AG09309 (cell line): ENCODE data around the gene INTS6.

ENCODE experiments used
- DNase-seq: peaks from one replicate; pipeline ENCODE4 v3.0.0-alpha.2; 2010; ENCODE audit warnings: low read depth
- H3K4me3 ChIP-seq: 2 replicates; pipeline ENCODE4 v1.5.1; 2011; ENCODE audit warnings: mild to moderate bottlenecking, low read depth, low read length, moderate library complexity; ENCODE audit not compliant: control insufficient read depth
- TF ChIP-seq, protein P1 (sequence below): IDR thresholded peaks from 2 replicates; pipeline ENCODE4 v1.5.1; 2011; ENCODE audit warnings: mild to moderate bottlenecking, low read depth, low read length, inconsistent platforms; ENCODE audit not compliant: insufficient read depth, control insufficient read depth; ENCODE audit errors: missing control alignments

Gene INTS6

DNA sequence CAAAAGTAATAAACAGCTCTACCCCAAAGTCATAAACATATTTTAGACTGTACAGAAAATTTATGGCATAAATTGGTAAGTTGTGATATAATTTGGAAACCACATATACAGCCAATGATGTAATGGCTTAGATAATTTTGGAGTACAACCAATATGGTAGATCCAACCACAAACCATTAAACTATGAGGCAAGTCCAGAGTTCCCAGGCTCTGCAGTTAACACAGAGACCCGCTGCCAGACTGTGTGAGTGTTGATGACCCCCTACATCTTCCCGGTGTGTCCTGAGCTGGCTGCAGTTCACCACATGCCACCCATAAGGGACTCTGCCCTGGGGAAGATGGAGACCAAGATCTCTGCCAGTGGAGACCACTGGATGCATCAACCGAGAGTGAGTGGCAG, 123.2 kb downstream of the INTS6 start:
- TF ChIP-seq, protein P1, sequence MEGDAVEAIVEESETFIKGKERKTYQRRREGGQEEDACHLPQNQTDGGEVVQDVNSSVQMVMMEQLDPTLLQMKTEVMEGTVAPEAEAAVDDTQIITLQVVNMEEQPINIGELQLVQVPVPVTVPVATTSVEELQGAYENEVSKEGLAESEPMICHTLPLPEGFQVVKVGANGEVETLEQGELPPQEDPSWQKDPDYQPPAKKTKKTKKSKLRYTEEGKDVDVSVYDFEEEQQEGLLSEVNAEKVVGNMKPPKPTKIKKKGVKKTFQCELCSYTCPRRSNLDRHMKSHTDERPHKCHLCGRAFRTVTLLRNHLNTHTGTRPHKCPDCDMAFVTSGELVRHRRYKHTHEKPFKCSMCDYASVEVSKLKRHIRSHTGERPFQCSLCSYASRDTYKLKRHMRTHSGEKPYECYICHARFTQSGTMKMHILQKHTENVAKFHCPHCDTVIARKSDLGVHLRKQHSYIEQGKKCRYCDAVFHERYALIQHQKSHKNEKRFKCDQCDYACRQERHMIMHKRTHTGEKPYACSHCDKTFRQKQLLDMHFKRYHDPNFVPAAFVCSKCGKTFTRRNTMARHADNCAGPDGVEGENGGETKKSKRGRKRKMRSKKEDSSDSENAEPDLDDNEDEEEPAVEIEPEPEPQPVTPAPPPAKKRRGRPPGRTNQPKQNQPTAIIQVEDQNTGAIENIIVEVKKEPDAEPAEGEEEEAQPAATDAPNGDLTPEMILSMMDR = no peak

DNA sequence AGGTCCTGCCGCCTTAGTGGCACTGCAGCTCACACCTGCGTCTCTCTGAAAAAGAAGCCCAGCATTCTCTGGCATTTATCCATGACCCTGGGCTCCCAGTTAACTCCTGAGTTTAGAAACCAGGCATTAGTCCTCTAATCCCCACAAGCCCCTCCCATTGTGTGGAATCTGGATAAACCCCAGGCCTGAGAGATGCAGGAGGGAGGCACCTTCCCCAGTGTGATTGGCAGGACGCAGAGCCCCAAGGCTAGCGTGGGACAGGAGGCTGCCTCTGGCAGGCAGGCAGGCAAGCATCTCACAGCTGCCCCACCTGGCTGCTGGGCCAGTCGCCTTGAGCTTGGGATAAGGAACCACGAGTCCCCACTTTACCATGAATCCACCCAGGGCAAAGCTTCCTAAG, 124.3 kb downstream of the INTS6 start:
- no peak overlapping the region for H3K4me3 ChIP-seq

More for the DNA sequence above, 123.2 kb downstream of the INTS6 start:
- DNase-seq = no peak
- no peak overlapping the region for H3K4me3 ChIP-seq

DNA sequence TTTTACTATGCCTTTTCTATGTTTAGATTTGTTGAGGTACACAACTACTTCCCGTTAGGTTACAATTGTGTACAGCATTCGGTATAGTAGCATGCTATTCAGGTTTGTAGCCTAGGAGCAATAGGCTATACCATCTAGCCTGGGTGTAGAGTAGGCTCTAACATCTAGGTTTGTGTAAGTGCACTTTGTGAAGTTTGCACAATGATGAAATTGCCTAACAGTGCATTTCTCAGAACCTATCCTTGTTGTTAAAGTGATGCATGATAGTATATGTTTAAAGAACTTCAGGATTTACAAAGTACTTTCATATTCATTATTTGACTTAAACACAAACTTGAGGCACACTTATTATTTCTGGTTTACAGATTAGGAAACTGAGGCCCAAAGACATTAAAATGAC, 124.9 kb downstream of the INTS6 start:
- no peak for DNase-seq
- no peak overlapping the region for H3K4me3 ChIP-seq
- TF ChIP-seq, protein P1 = no peak

More for the DNA sequence above, 124.3 kb downstream of the INTS6 start:
- DNase-seq = no peak
- TF ChIP-seq, protein P1 = no peak

DNA sequence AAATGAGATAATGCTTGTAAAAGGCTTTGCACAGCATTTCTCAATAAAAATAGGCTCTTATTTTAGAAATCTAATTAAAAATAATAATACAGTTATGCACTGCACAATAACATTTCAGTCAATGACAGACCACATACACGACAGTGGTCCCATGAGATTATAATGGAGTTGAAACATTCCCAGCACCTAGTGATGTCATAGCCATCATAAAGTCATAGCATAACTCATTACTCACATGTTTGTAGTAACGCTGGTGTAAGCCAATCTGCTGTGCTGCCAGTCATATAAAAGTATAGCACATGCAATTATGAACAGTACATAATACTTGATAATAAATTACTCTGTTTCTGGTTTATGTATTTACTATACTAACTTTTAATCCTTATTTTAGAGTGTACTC, 126.1 kb downstream of the INTS6 start:
- TF ChIP-seq, protein P1 = no peak
- H3K4me3 ChIP-seq = no peak overlapping the region
- no peak for DNase-seq

DNA sequence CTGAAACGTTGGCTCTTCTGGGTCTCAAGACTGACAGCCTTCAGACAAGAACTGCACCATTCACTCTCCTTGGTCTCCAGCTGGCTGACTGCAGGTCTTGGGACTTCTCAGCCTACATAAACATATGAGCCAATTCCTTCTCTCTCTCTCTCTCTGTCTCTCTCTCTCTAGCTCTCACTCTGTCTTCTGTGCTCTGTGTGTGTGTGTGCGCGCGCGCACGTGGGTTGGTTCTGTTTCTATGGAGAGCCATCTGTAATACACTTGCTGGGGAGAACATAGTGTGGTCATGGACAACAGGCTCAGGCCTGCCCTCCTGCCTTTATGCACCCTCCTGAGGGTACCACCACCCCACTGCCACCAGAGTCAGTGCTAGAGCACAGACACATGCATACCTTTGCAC, 127.0 kb downstream of the INTS6 start:
- TF ChIP-seq, protein P1 = no peak
- no peak overlapping the region for H3K4me3 ChIP-seq

DNA sequence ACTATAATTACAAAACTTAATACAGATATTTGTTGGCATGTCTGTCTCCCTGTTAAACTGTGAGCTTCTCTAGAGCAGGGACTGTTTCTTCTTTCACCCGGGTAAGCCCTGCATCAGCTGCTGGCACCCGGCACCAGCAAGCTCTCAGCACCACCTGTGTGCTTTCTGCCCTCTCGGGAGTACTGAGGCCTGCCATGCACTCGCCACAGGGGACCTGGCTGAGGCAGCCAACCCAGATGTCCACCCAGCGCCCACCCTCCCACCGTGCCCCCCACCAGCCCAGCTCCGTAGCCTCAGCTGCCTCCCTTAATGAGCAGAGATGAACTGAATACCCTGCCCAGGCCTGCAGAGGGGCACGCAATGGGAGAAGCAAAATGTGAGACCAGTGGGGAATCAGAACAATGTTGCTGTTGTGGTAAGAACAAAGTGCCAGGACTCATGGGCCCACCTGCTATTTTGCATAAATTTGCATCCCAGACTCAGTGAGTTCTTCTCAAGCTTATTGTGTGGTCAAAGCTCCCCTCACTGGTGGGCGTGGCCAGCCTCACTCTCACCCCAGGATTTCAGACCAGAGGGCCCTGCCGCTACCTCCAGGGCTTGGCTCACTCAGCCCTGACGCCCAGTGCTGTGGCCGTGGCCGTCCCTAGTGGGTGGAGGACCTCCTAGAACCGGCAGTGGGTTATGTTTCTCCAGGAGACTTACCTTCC, 128.0 kb downstream of the INTS6 start:
- TF ChIP-seq, protein P1 = no peak
- no peak overlapping the region for H3K4me3 ChIP-seq
- DNase-seq = no peak

More for the DNA sequence above, 127.0 kb downstream of the INTS6 start:
- DNase-seq = no peak
